SW480 (cell line): ENCODE results near the gene LRRC23.
A peak's percentile ranks its signal among the peaks of the same experiment; 100 is the strongest.
"Not testable (repeated sequence)": the region's sequence is repeated elsewhere in the genome, so short reads cannot be mapped to it uniquely, and the experiment has no call there.

Source experiments
- DNase-seq: peaks from one replicate; pipeline ENCODE4 v3.0.0-alpha.2; 2016; ENCODE audit warnings: low spot score

The LRRC23 gene

GRCh38 chr12:6902448-6902847, 2.2 kb upstream of the LRRC23 start:
- no peak for DNase-seq

- peak; percentile 76 for DNase-seq
Observed at GRCh38 chr12:6903722-6904121, 900 bp upstream of the LRRC23 start.

GRCh38 chr12:6905414-6906040, 905 bp downstream of the LRRC23 start:
- DNase-seq = no peak

- not testable (repeated sequence) for DNase-seq
Observed at GRCh38 chr12:6908141-6908540, 3.5 kb downstream of the LRRC23 start.

GRCh38 chr12:6909421-6910145, 5.0 kb downstream of the LRRC23 start:
- no peak for DNase-seq

GRCh38 chr12:6912164-6912935, 7.7 kb downstream of the LRRC23 start:
- DNase-seq = no peak

GRCh38 chr12:6914246-6914946, 9.8 kb downstream of the LRRC23 start, which contains the start of gene ENO2:
Gene ENO2, plus strand, starts transcription at chr12:6914580. Its CDS starts 1,253 bp downstream, at chr12:6915833.
- DNase-seq = peak; percentile 78

- DNase-seq = no peak
Observed at GRCh38 chr12:6914947-6915788, 10.5 kb downstream of the LRRC23 start.

GRCh38 chr12:6915789-6916285, 11.2 kb downstream of the LRRC23 start:
- DNase-seq = no peak

GRCh38 chr12:6916426-6917200, 12.0 kb downstream of the LRRC23 start:
- no peak for DNase-seq

GRCh38 chr12:6917491-6918231, 13.0 kb downstream of the LRRC23 start:
- no peak for DNase-seq

- no peak for DNase-seq
Observed at GRCh38 chr12:6919588-6919987, 15.0 kb downstream of the LRRC23 start.

GRCh38 chr12:6921539-6921938, 16.9 kb downstream of the LRRC23 start:
- DNase-seq = no peak

- DNase-seq = no peak
Observed at GRCh38 chr12:6921996-6922946, 17.6 kb downstream of the LRRC23 start.

GRCh38 chr12:6923003-6923732, 18.5 kb downstream of the LRRC23 start:
- no peak for DNase-seq

- no peak for DNase-seq
Observed at GRCh38 chr12:6923851-6924250, 19.2 kb downstream of the LRRC23 start.

- DNase-seq = peak; percentile 30
Observed at GRCh38 chr12:6925239-6925539, 20.6 kb downstream of the LRRC23 start.
